Spleen (tissue), 7 donors: Measurements from ENCODE around the gene GNAT3.

Source experiments
- CTCF ChIP-seq, 11 experiments: fragments of 200-600 bp in 7 of 11; fragments of 450-650 bp in 4 of 11; sonication (generic) in 4 of 11; IDR thresholded peaks in 8 of 11; conservative IDR thresholded peaks in 3 of 11; 1 replicate in 7 of 11; 2 replicates in 4 of 11; pipeline versions ENCODE4 v1.4.0 to v1.8.0; 2016 to 2021; ENCODE audit warnings: antibody characterized with exemption in 11 of 11, inconsistent platforms in 4 of 11, mild to moderate bottlenecking in 1 of 11
- POLR2AphosphoS5 ChIP-seq, 3 donors: sonication (generic); formaldehyde crosslinking; IDR thresholded peaks; one replicate each; pipeline ENCODE4 v1.5.1; 2017; ENCODE audit warnings: antibody characterized with exemption in 3 of 3
- donor health status: DM: no; HTN: no; CAD: no; lungs with moderate emphysema.
- donor health status: DM: no; HTN: no; CAD: no.
- donor health status: DM: no; HTN: no; CAD: no.

- TF ChIP-seq POLR2AphosphoS5 (IDR thresholded peaks at IDR 0.05) (no peak), CTCF (IDR thresholded peaks at IDR 0.05 in 8 of 11, conservative IDR thresholded peaks at IDR 0.05 in 3 of 11) (no peak)
Observed at GRCh38 chr7:80444811-80445210, 67.1 kb downstream of the GNAT3 start.
